K562 (cell line): ENCODE measurements around the gene PRRC2B. TPM values are rescaled to one million over a fixed set of nuclear protein-coding genes. Genes with fewer than 3 reads are reported as not detected.

Source experiments
- CBX3 ChIP-seq, 2 experiments: IDR thresholded peaks; 1 replicate in 1 of 2; 2 replicates in 1 of 2; pipeline ENCODE4 v1.6.1; 2012; ENCODE audit warnings: inconsistent platforms in 2 of 2, low read length in 2 of 2, borderline replicate concordance in 1 of 2, control low read depth in 1 of 2
- CREB3 ChIP-seq: fragments of 450-650 bp; conservative IDR thresholded peaks from 2 replicates; pipeline ENCODE4 v1.6.1; 2016; ENCODE audit warnings: missing genetic modification characterization, low read depth, mild to moderate bottlenecking, missing compliant biosample characterization, moderate library complexity
- ELF2 ChIP-seq: fragments of 250-450 bp; sonication (Bioruptor Pico); IDR thresholded peaks from 2 replicates; pipeline ENCODE4 v1.5.0; 2021; ENCODE audit warnings: mild to moderate bottlenecking
- ERF ChIP-seq: fragments of 450-650 bp; formaldehyde crosslinking; IDR thresholded peaks from 2 replicates; pipeline ENCODE4 v1.4.0; 2020; ENCODE audit warnings: mild to moderate bottlenecking, mixed read lengths
- FOXJ2 ChIP-seq: fragments of 200-800 bp; sonication (Bioruptor generic); IDR thresholded peaks from 2 replicates; pipeline ENCODE4 v1.6.1; 2016; ENCODE audit warnings: missing genetic modification characterization, missing compliant biosample characterization
- FOXK2 ChIP-seq, 2 experiments: fragments of 450-650 bp; IDR thresholded peaks in 1 of 2; conservative IDR thresholded peaks in 1 of 2; 2 replicates each; pipeline ENCODE4 v1.6.1; 2016; ENCODE audit warnings: low read depth in 2 of 2, mild to moderate bottlenecking in 1 of 2
- KDM5B ChIP-seq: fragments of 200-600 bp; sonication (generic); IDR thresholded peaks from 2 replicates; pipeline ENCODE4 v1.6.1; 2012; ENCODE audit warnings: low read depth, mild to moderate bottlenecking, moderate library complexity, low read length, control low read depth, inconsistent platforms; ENCODE audit not compliant: insufficient replicate concordance
- NCOA2 ChIP-seq, 2 experiments: fragments of 450-650 bp; IDR thresholded peaks; 2 replicates each; pipeline ENCODE4 v1.6.1; 2018; ENCODE audit warnings: mild to moderate bottlenecking in 2 of 2, moderate library complexity in 1 of 2; ENCODE audit not compliant: partially characterized antibody in 2 of 2
- NCOR1 ChIP-seq: fragments of 450-650 bp; IDR thresholded peaks from 2 replicates; pipeline ENCODE4 v1.6.1; 2016; ENCODE audit warnings: mild to moderate bottlenecking, moderate library complexity
- NR4A1 ChIP-seq, 2 experiments: fragments of 250-450 bp in 1 of 2; fragments of 450-650 bp in 1 of 2; sonication (Bioruptor Pico) in 1 of 2; IDR thresholded peaks; 2 replicates each; pipeline versions ENCODE4 v1.4.0 to v1.6.1; 2016 to 2020; ENCODE audit warnings: mild to moderate bottlenecking in 2 of 2, missing compliant biosample characterization in 1 of 2, missing genetic modification characterization in 1 of 2, moderate library complexity in 1 of 2
- POLR2A ChIP-seq: fragments of 450-650 bp; conservative IDR thresholded peaks from 2 replicates; pipeline ENCODE4 v1.6.1; 2016
- POLR3A ChIP-seq: IDR thresholded peaks from 2 replicates; pipeline ENCODE4 v1.6.1; 2011; ENCODE audit warnings: borderline replicate concordance, mild to moderate bottlenecking, moderate library complexity; ENCODE audit not compliant: insufficient read length, insufficient read depth; ENCODE audit errors: extremely low read depth
- PTTG1 ChIP-seq: fragments of 450-650 bp; IDR thresholded peaks from 2 replicates; pipeline ENCODE4 v1.6.1; 2016; ENCODE audit warnings: low read depth, mild to moderate bottlenecking, missing genetic modification characterization, missing compliant biosample characterization
- RFX5 ChIP-seq: IDR thresholded peaks from 2 replicates; pipeline ENCODE4 v1.6.1; 2011; ENCODE audit warnings: low read depth, mild to moderate bottlenecking, improper control_type of control experiment, low read length
- SOX6 ChIP-seq: fragments of 450-650 bp; IDR thresholded peaks from 2 replicates; pipeline ENCODE4 v1.6.1; 2014; ENCODE audit warnings: mild to moderate bottlenecking
- SPI1 ChIP-seq: IDR thresholded peaks from 2 replicates; pipeline ENCODE4 v1.6.1; 2011; ENCODE audit warnings: low read depth, low read length, control low read depth, borderline replicate concordance
- TAF1 ChIP-seq: IDR thresholded peaks from 2 replicates; pipeline ENCODE4 v1.6.1; 2011; ENCODE audit warnings: mild to moderate bottlenecking, low read length, moderate library complexity; ENCODE audit not compliant: insufficient read depth, control insufficient read depth, severe bottlenecking; ENCODE audit errors: extremely low read depth
- ZNF609 ChIP-seq: sonication (generic); formaldehyde crosslinking; IDR thresholded peaks from 2 replicates; pipeline ENCODE4 v1.8.1; 2023; ENCODE audit warnings: missing genetic modification reagents, mild to moderate bottlenecking, borderline replicate concordance
- ZNF707 ChIP-seq: fragments of 250-450 bp; sonication (Bioruptor Pico); conservative IDR thresholded peaks from 2 replicates; pipeline ENCODE4 v1.8.0; 2022; ENCODE audit warnings: inconsistent platforms, mild to moderate bottlenecking, moderate library complexity
- polyA plus RNA-seq, 8 experiments: library from polyadenylated mRNA; depleted of rRNA in 4 of 8; stranded (reverse) in 5 of 8; unstranded in 3 of 8; fragments of >200 nt; fragmentation: Nextera tagmentation in 2 of 8; fragmentation: Illumina TruSeq in 1 of 8; extraction: Ambion mirVana in 2 of 8; extraction: Trizol in 1 of 8; gene quantifications; 2 replicates each; pipeline versions ENCODE4 v1.2.1 to v1.2.3, GENCODE V29; 2011 to 2014; ENCODE audit warnings: inconsistent platforms in 1 of 8, missing spikeins in 1 of 8
- total RNA-seq, 7 experiments: library from RNA; depleted of rRNA in 6 of 7; stranded (reverse); fragments of >200 nt in 6 of 7; fragmentation: Illumina TruSeq in 2 of 7; extraction: Trizol in 2 of 7; gene quantifications; 2 replicates each; pipeline versions ENCODE4 v1.2.1 to v1.2.3, GENCODE V29; 2011 to 2021; ENCODE audit warnings: low replicate concordance in 1 of 7
- TF ChIP-seq, protein P1 (sequence below), 2 experiments: fragments of 200-800 bp in 1 of 2; sonication (Bioruptor generic) in 1 of 2; sonication (generic) in 1 of 2; formaldehyde crosslinking in 1 of 2; IDR thresholded peaks in 1 of 2; conservative IDR thresholded peaks in 1 of 2; 2 replicates each; pipeline versions ENCODE4 v1.5.0 to v1.6.1; 2016 to 2020; ENCODE audit warnings: missing compliant biosample characterization in 1 of 2, missing genetic modification characterization in 1 of 2, missing genetic modification reagents in 1 of 2

Gene PRRC2B
- total and polyA plus RNA-seq, 9 of the 15 experiments (the other 6 are each of a cell fraction or from before 2014, with no cell fraction given), result 0.34 to 125 (median 30.9) TPM

DNA sequence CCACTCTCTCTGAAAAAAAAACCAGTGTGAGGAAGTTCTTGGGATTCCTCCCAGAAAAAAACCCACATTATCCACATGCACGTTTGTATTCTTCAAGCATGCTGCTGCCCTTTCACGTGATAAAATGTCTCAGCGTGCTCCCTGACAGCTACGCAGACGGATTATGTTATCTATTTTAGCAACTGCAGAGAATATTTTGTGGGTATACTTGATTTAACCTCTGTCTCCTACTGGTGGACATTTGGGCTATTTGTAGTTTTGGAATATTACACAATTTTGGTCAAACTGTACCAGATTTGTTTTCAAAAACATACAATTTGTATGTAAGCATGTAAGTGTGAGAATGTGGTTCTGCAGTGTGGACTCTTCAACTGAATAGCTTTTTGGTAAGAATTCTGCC is 10.7 kb downstream of the PRRC2B start (continued):
- TF ChIP-seq ZNF609 (CRISPR knock-in tag), result no peak
- TF ChIP-seq CREB3 (tag), result no peak
- TF ChIP-seq PTTG1 (tag), result no peak
- no peak for TF ChIP-seq RFX5
- TF ChIP-seq TAF1, result no peak
- TF ChIP-seq SOX6, result no peak
- no peak for TF ChIP-seq POLR3A
- TF ChIP-seq FOXJ2 (tag), result no peak
- TF ChIP-seq, protein P1, sequence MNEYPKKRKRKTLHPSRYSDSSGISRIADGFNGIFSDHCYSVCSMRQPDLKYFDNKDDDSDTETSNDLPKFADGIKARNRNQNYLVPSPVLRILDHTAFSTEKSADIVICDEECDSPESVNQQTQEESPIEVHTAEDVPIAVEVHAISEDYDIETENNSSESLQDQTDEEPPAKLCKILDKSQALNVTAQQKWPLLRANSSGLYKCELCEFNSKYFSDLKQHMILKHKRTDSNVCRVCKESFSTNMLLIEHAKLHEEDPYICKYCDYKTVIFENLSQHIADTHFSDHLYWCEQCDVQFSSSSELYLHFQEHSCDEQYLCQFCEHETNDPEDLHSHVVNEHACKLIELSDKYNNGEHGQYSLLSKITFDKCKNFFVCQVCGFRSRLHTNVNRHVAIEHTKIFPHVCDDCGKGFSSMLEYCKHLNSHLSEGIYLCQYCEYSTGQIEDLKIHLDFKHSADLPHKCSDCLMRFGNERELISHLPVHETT (CRISPR knock-in tag; conservative IDR thresholded peaks at IDR 0.05 in 1 of 2, IDR thresholded peaks at IDR 0.05 in 1 of 2), result no peak
- no peak for TF ChIP-seq KDM5B
- TF ChIP-seq NR4A1 (CRISPR knock-in tag; IDR thresholded peaks at IDR 0.05), result no peak
- no peak for TF ChIP-seq NR4A1 (tag; IDR thresholded peaks at IDR 0.05)
- TF ChIP-seq ZNF707 (CRISPR knock-in tag), result no peak
- peak; percentile 50; the same call in 1 of the 2 replicates for TF ChIP-seq NCOR1
- TF ChIP-seq FOXK2 (conservative IDR thresholded peaks at IDR 0.05 in 1 of 2, IDR thresholded peaks at IDR 0.05 in 1 of 2; ENCODE audit: low read depth in 2 of 2), result 0 out of 4 replicates have a peak, but pooled peaks of 1 of the 2 experiments have one; percentile 7
- TF ChIP-seq POLR2A, result no peak
- TF ChIP-seq ELF2 (CRISPR knock-in tag), result no peak
- no peak for TF ChIP-seq NCOA2 (IDR thresholded peaks at IDR 0.05; ENCODE audit: partially characterized antibody in 2 of 2)
- TF ChIP-seq CBX3 (IDR thresholded peaks at IDR 0.05; ENCODE audit: borderline replicate concordance in 1 of 2, low read length in 2 of 2), result no peak
- TF ChIP-seq ERF (CRISPR knock-in tag), result no peak
- TF ChIP-seq SPI1, result no peak
